ENCODE data around the gene AXDND1.

Gene AXDND1

GRCh38 chr1:179575497-179576314 is 209.9 kb downstream of the AXDND1 start, which contains the start of gene NPHS2:
Gene NPHS2, minus strand, starts transcription at chr1:179575948. Its CDS starts 84 bp downstream, at chr1:179575864.
- DNase-seq: no peak

GRCh38 chr1:179576509-179576908 is 210.7 kb downstream of the AXDND1 start:
- no peak for DNase-seq

- no peak for DNase-seq
Observed at GRCh38 chr1:179583771-179584320, 218.1 kb downstream of the AXDND1 start.

- DNase-seq: peak; percentile 31
Observed at GRCh38 chr1:179586107-179586823, 220.5 kb downstream of the AXDND1 start.

GRCh38 chr1:179587336-179587735 is 221.6 kb downstream of the AXDND1 start:
- no peak for DNase-seq

GRCh38 chr1:179588425-179589024 is 222.8 kb downstream of the AXDND1 start:
- DNase-seq: no peak

- DNase-seq: no peak
Observed at GRCh38 chr1:179589509-179589908, 223.7 kb downstream of the AXDND1 start.

GRCh38 chr1:179590671-179591070 is 224.9 kb downstream of the AXDND1 start:
- DNase-seq: no peak

GRCh38 chr1:179591253-179591591 is 225.5 kb downstream of the AXDND1 start:
- DNase-seq: no peak

GRCh38 chr1:179591592-179592580 is 226.1 kb downstream of the AXDND1 start, which contains the start of gene TDRD5:
Gene TDRD5, plus strand, starts transcription at chr1:179591832. Its CDS starts 784 bp downstream, at chr1:179592616.
- no peak for DNase-seq

- no peak for DNase-seq
Observed at GRCh38 chr1:179598631-179599030, 232.9 kb downstream of the AXDND1 start.

- DNase-seq: peak; percentile 14
Observed at GRCh38 chr1:179599623-179600249, 234.0 kb downstream of the AXDND1 start.

- no peak for DNase-seq
Observed at GRCh38 chr1:179601093-179601492, 235.3 kb downstream of the AXDND1 start.

All from fibroblast of skin of abdomen (primary cell).